Esophagus mucosa (tissue), 1 donor: ENCODE results near the gene ZEB1. TPM values are rescaled to one million over a fixed set of nuclear protein-coding genes. Genes with fewer than 3 reads are reported as not detected.

Experiments
- ATAC-seq: fragments of 200-7000 bp; cut with Tn5 transposase; one replicate; pipeline ENCODE4 v1.9.1; 2020
- total RNA-seq: library from RNA; stranded (reverse); gene quantifications from one replicate; pipeline ENCODE4 v1.2.4, GENCODE V29; 2023
- donor health status: DM: yes; HTN: yes; CAD: no.

ZEB1 gene
- 5.0 TPM for total RNA-seq

- ATAC-seq = peak; percentile 89
Measured at GRCh38 chr10:31318854-31319601, at the start of gene ZEB1. ZEB1 (plus strand) TSS chr10:31319216; CDS start chr10:31319235, 19 bp downstream.

- ATAC-seq = no peak
Measured at GRCh38 chr10:31270954-31271353, 48.1 kb upstream of the ZEB1 start.

GRCh38 chr10:31272841-31273240, 46.2 kb upstream of the ZEB1 start:
- ATAC-seq = no peak

- no peak for ATAC-seq
Measured at GRCh38 chr10:31273789-31274188, 45.2 kb upstream of the ZEB1 start.

- no peak for ATAC-seq
Measured at GRCh38 chr10:31274310-31274709, 44.7 kb upstream of the ZEB1 start.

- no peak for ATAC-seq
Measured at GRCh38 chr10:31278279-31278941, 40.6 kb upstream of the ZEB1 start.

GRCh38 chr10:31280972-31281371, 38.0 kb upstream of the ZEB1 start:
- ATAC-seq = no peak

GRCh38 chr10:31288001-31288400, 31.0 kb upstream of the ZEB1 start:
- no peak for ATAC-seq

GRCh38 chr10:31288962-31289361, 30.1 kb upstream of the ZEB1 start:
- no peak for ATAC-seq

- no peak for ATAC-seq
Measured at GRCh38 chr10:31290386-31290785, 28.6 kb upstream of the ZEB1 start.

GRCh38 chr10:31291123-31291522, 27.9 kb upstream of the ZEB1 start:
- ATAC-seq = no peak

GRCh38 chr10:31294558-31294957, 24.5 kb upstream of the ZEB1 start:
- no peak for ATAC-seq

GRCh38 chr10:31296754-31297153, 22.3 kb upstream of the ZEB1 start:
- no peak for ATAC-seq

- ATAC-seq = peak; percentile 23
Measured at GRCh38 chr10:31299119-31299518, 19.9 kb upstream of the ZEB1 start.

GRCh38 chr10:31303212-31303611, 15.8 kb upstream of the ZEB1 start:
- ATAC-seq = no peak

GRCh38 chr10:31304291-31304970, 14.6 kb upstream of the ZEB1 start:
- no peak for ATAC-seq

- no peak for ATAC-seq
Measured at GRCh38 chr10:31313396-31313795, 5.6 kb upstream of the ZEB1 start.

- no peak for ATAC-seq
Measured at GRCh38 chr10:31314256-31315150, 4.5 kb upstream of the ZEB1 start.

GRCh38 chr10:31315453-31315852, 3.6 kb upstream of the ZEB1 start:
- ATAC-seq = no peak

GRCh38 chr10:31317171-31317570, 1.8 kb upstream of the ZEB1 start:
- ATAC-seq = no peak

GRCh38 chr10:31317652-31318381, 1.2 kb upstream of the ZEB1 start:
- no peak for ATAC-seq

- peak; percentile 86 for ATAC-seq
Measured at GRCh38 chr10:31318382-31318853, 598 bp upstream of the ZEB1 start.
